SK-N-SH (cell line): ENCODE results near the gene AUH. TPM values are rescaled to one million over a fixed set of nuclear protein-coding genes. Genes with fewer than 3 reads are reported as not detected.

Experiments
- CTCF ChIA-PET: fragments of 300-600, 350-600 bp; formaldehyde crosslinking; extraction: SDS; loops from one replicate; lab custom pipeline; 2021; lab: Yijun Ruan, JAX
- POLR2A ChIA-PET: fragments of 350-600 bp; sonication (Branson Sonifier 250); formaldehyde crosslinking; extraction: SDS; loops from one replicate; lab custom pipeline; 2020; ENCODE audit warnings: antibody characterized with exemption, inconsistent platforms; lab: Yijun Ruan, JAX
- DNase-seq: peaks from one replicate; pipeline ENCODE4 v3.0.0; 2012
- H2AFZ ChIP-seq: fragments of 200-600 bp; sonication (generic); 2 replicates; pipeline ENCODE4 v1.8.1; 2016; ENCODE audit warnings: antibody characterized with exemption, mild to moderate bottlenecking, low read depth
- H3F3A ChIP-seq: fragments of 200-600 bp; sonication (generic); replicated peaks from 2 replicates; pipeline ENCODE3; 2016; ENCODE audit warnings: antibody characterized with exemption, mild to moderate bottlenecking; ENCODE audit not compliant: insufficient read depth
- H3K27ac ChIP-seq, 2 experiments: fragments of 200-500 bp in 1 of 2; fragments of 200-600 bp in 1 of 2; sonication (Bioruptor generic) in 1 of 2; sonication (generic), shearing (Covaris generic) in 1 of 2; 2 replicates each; pipeline versions ENCODE4 v1.5.1 to v1.6.1; 2014 to 2016; ENCODE audit warnings: low read depth in 2 of 2, inconsistent platforms in 1 of 2, low read length in 1 of 2, mild to moderate bottlenecking in 1 of 2, mixed read lengths in 1 of 2
- H3K27me3 ChIP-seq: fragments of 200-600 bp; sonication (generic), shearing (Covaris generic); 2 replicates; pipeline ENCODE4 v1.6.1; 2016; ENCODE audit warnings: mixed run types; ENCODE audit not compliant: insufficient read depth
- H3K36me3 ChIP-seq, 2 experiments: fragments of 200-500 bp in 1 of 2; fragments of 200-600 bp in 1 of 2; sonication (Bioruptor generic) in 1 of 2; sonication (generic) in 1 of 2; replicated peaks in 1 of 2; 2 replicates each; pipeline versions ENCODE3 to v1.5.1; 2014 to 2016; ENCODE audit warnings: low read length in 1 of 2, mild to moderate bottlenecking in 1 of 2; ENCODE audit not compliant: insufficient read depth in 2 of 2, control insufficient read depth in 1 of 2
- H3K4me1 ChIP-seq, 2 experiments: fragments of 200-500 bp in 1 of 2; fragments of 200-600 bp in 1 of 2; sonication (Bioruptor generic) in 1 of 2; sonication (generic), shearing (Covaris generic) in 1 of 2; 2 replicates each; pipeline versions ENCODE4 v1.5.1 to v1.6.1; 2014 to 2016; ENCODE audit warnings: low read depth in 1 of 2, low read length in 1 of 2, mixed run types in 1 of 2; ENCODE audit not compliant: insufficient read depth in 2 of 2, control insufficient read depth in 1 of 2
- H3K4me2 ChIP-seq: fragments of 200-600 bp; sonication (generic), shearing (Covaris generic); 2 replicates; pipeline ENCODE4 v1.6.1; 2017; ENCODE audit warnings: mixed run types
- H3K4me3 ChIP-seq, 2 experiments: fragments of 200-500 bp in 1 of 2; fragments of 200-600 bp in 1 of 2; sonication (Bioruptor generic) in 1 of 2; sonication (generic), shearing (Covaris generic) in 1 of 2; 2 replicates each; pipeline versions ENCODE4 v1.5.1 to v1.8.1; 2014 to 2016; ENCODE audit warnings: low read depth in 2 of 2, inconsistent platforms in 1 of 2, low read length in 1 of 2, mild to moderate bottlenecking in 1 of 2, mixed read lengths in 1 of 2, moderate library complexity in 1 of 2
- H3K79me2 ChIP-seq: fragments of 200-600 bp; sonication (generic); 2 replicates; pipeline ENCODE4 v1.8.1; 2017; ENCODE audit warnings: mild to moderate bottlenecking; ENCODE audit not compliant: insufficient read depth
- H3K9ac ChIP-seq: fragments of 200-600 bp; sonication (generic); 2 replicates; pipeline ENCODE4 v1.6.1; 2017; ENCODE audit warnings: mixed run types
- H3K9me2 ChIP-seq: fragments of 200-600 bp; sonication (generic); 2 replicates; pipeline ENCODE4 v1.6.1; 2017; ENCODE audit warnings: mixed run types
- H3K9me3 ChIP-seq: fragments of 200-600 bp; sonication (generic); 2 replicates; pipeline ENCODE4 v1.6.1; 2017; ENCODE audit warnings: mixed run types, mild to moderate bottlenecking, moderate library complexity
- H4K20me1 ChIP-seq: fragments of 200-600 bp; sonication (generic); 2 replicates; pipeline ENCODE4 v1.6.1; 2017; ENCODE audit warnings: mild to moderate bottlenecking, mixed run types; ENCODE audit not compliant: insufficient read depth
- CHD2 ChIP-seq: fragments of 150-350 bp; IDR thresholded peaks from 2 replicates; pipeline ENCODE4 v1.6.1; 2018; ENCODE audit warnings: low read length; ENCODE audit not compliant: partially characterized antibody
- ELF1 ChIP-seq: IDR thresholded peaks from 2 replicates; pipeline ENCODE4 v1.4.0; 2012
- EP300 ChIP-seq, 2 experiments: IDR thresholded peaks; 2 replicates each; pipeline versions ENCODE4 v1.4.0 to v1.6.1; 2012; ENCODE audit warnings: borderline replicate concordance in 1 of 2, low read depth in 1 of 2, low read length in 1 of 2
- EZH2phosphoT487 ChIP-seq: fragments of 200-600 bp; sonication (generic); IDR thresholded peaks from 2 replicates; pipeline ENCODE4 v1.6.1; 2017; ENCODE audit warnings: low read depth, mixed run types, mild to moderate bottlenecking, antibody characterized with exemption, moderate library complexity, borderline replicate concordance
- FOSL2 ChIP-seq: IDR thresholded peaks from 2 replicates; pipeline ENCODE4 v1.4.0; 2012; ENCODE audit warnings: low read depth, mild to moderate bottlenecking, moderate library complexity, borderline replicate concordance
- FOXJ3 ChIP-seq: sonication (generic); formaldehyde crosslinking; IDR thresholded peaks from 2 replicates; pipeline ENCODE4 v1.5.1; 2020; ENCODE audit warnings: mild to moderate bottlenecking, missing genetic modification reagents
- FOXM1 ChIP-seq: IDR thresholded peaks from 2 replicates; pipeline ENCODE4 v1.4.0; 2012; ENCODE audit warnings: low read depth, mild to moderate bottlenecking
- GABPA ChIP-seq: IDR thresholded peaks from 2 replicates; pipeline ENCODE4 v1.4.0; 2012; ENCODE audit warnings: low read depth, mild to moderate bottlenecking
- JUND ChIP-seq: IDR thresholded peaks from 2 replicates; pipeline ENCODE4 v1.4.0; 2012
- MXI1 ChIP-seq: IDR thresholded peaks from 2 replicates; pipeline ENCODE4 v1.6.1; 2012; ENCODE audit warnings: mild to moderate bottlenecking, low read depth, low read length, improper control_type of control experiment
- NFIC ChIP-seq: IDR thresholded peaks from 2 replicates; pipeline ENCODE4 v1.4.0; 2012; ENCODE audit warnings: borderline replicate concordance
- POLR2AphosphoS5 ChIP-seq: IDR thresholded peaks from 2 replicates; pipeline ENCODE4 v1.6.1; 2012; ENCODE audit warnings: low read depth, low read length
- RAD21 ChIP-seq: IDR thresholded peaks from 2 replicates; pipeline ENCODE4 v1.6.1; 2012; ENCODE audit warnings: mild to moderate bottlenecking, low read length
- RCOR1 ChIP-seq: fragments of 150-350 bp; IDR thresholded peaks from 2 replicates; pipeline ENCODE4 v1.6.1; 2017; ENCODE audit warnings: antibody characterized with exemption, low read length
- SIN3A ChIP-seq: IDR thresholded peaks from 2 replicates; pipeline ENCODE4 v1.6.1; 2012; ENCODE audit warnings: low read depth, mild to moderate bottlenecking, low read length, moderate library complexity, borderline replicate concordance
- USF2 ChIP-seq: fragments of 150-350 bp; IDR thresholded peaks from 2 replicates; pipeline ENCODE4 v1.6.1; 2017; ENCODE audit warnings: antibody characterized with exemption, low read length, low read depth, borderline replicate concordance
- ZBTB33 ChIP-seq: IDR thresholded peaks from 2 replicates; pipeline ENCODE4 v1.4.0; 2012; ENCODE audit warnings: low read depth, borderline replicate concordance
- WGBS: methylation state at CpG from one replicate; pipeline ENCODE4 v1.1.6; 2017; ENCODE audit warnings: low lambda C conversion rate; 5-methylcytosine and 5-hydroxymethylcytosine counted together
- polyA plus RNA-seq, 3 experiments: library from polyadenylated mRNA; depleted of rRNA; stranded (reverse); fragments of >200 nt; gene quantifications; 2 replicates each; pipeline ENCODE4 v1.2.3, GENCODE V29; 2012
- TF ChIP-seq, protein P1 (sequence below): IDR thresholded peaks from 2 replicates; pipeline ENCODE4 v1.6.1; 2012; ENCODE audit warnings: mild to moderate bottlenecking, low read depth, low read length, moderate library complexity
- TF ChIP-seq, protein P2 (sequence below): IDR thresholded peaks from 2 replicates; pipeline ENCODE4; 2012
- TF ChIP-seq, protein P3 (sequence below): IDR thresholded peaks from 2 replicates; pipeline ENCODE4 v1.4.0; 2012; ENCODE audit warnings: low read depth, borderline replicate concordance

The AUH gene
- polyA plus RNA-seq, 1 of the 3 experiments (the other 2 are of a cell fraction): 7.6 TPM

- H4K20me1 ChIP-seq: no peaks in the 10 kb centered on the region
- no peak overlapping the region for H2AFZ ChIP-seq
- H3K36me3 ChIP-seq: no peaks in the 10 kb centered on the region
- no peaks in the 10 kb centered on the region for H3K9me3 ChIP-seq
- no peak overlapping the region for H3K4me2 ChIP-seq
- H3K79me2 ChIP-seq: no peaks in the 10 kb centered on the region
- H3K4me3 ChIP-seq: no peak overlapping the region
- no peaks in the 10 kb centered on the region for H3K4me1 ChIP-seq
- no peak for DNase-seq
- no peaks in the 10 kb centered on the region for H3K27me3 ChIP-seq
- POLR2A ChIA-PET: no interaction called here
- TF ChIP-seq CHD2: no peak
- TF ChIP-seq MXI1: no peak
- TF ChIP-seq, protein P1, sequence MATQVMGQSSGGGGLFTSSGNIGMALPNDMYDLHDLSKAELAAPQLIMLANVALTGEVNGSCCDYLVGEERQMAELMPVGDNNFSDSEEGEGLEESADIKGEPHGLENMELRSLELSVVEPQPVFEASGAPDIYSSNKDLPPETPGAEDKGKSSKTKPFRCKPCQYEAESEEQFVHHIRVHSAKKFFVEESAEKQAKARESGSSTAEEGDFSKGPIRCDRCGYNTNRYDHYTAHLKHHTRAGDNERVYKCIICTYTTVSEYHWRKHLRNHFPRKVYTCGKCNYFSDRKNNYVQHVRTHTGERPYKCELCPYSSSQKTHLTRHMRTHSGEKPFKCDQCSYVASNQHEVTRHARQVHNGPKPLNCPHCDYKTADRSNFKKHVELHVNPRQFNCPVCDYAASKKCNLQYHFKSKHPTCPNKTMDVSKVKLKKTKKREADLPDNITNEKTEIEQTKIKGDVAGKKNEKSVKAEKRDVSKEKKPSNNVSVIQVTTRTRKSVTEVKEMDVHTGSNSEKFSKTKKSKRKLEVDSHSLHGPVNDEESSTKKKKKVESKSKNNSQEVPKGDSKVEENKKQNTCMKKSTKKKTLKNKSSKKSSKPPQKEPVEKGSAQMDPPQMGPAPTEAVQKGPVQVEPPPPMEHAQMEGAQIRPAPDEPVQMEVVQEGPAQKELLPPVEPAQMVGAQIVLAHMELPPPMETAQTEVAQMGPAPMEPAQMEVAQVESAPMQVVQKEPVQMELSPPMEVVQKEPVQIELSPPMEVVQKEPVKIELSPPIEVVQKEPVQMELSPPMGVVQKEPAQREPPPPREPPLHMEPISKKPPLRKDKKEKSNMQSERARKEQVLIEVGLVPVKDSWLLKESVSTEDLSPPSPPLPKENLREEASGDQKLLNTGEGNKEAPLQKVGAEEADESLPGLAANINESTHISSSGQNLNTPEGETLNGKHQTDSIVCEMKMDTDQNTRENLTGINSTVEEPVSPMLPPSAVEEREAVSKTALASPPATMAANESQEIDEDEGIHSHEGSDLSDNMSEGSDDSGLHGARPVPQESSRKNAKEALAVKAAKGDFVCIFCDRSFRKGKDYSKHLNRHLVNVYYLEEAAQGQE: peak; percentile 91
- TF ChIP-seq, all 33 proteins: peak for 1
- 69% methylated on average over 2 of the region's 2 CpGs for WGBS
- Histone ChIP-seq H3K9me2 (no peaks in the 10 kb centered on the region), H3K27ac (no peak overlapping the region), H3F3A (no peaks in the 10 kb centered on the region), H3K9ac (no peak overlapping the region)
- CTCF ChIA-PET: no interaction called here
Measured at GRCh38 chr9:91234523-91234922, 127.2 kb downstream of the AUH start.

DNA sequence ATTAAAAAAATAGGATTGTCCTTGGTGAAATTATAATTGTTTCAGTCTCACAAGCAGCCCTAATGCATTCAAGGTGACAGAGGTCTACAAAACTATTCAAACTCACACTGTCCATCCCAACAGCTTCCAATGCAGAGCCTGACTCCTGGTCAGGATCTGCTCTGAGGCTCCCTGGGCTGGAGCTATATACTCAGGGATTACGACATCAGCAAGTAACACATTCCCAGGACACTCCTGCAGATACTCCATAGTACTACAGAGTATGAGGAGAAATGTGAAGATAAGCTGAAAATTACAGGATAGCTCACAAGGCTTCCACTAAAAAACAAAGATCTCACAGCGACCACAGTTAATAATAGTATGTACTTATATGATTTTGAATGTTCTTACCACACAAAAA lies 130.1 kb downstream of the AUH start:
- no peak overlapping the region for H3K27ac ChIP-seq
- H3K4me1 ChIP-seq: no peaks in the 10 kb centered on the region
- no peaks in the 10 kb centered on the region for H3K27me3 ChIP-seq
- H3K4me2 ChIP-seq: no peak overlapping the region
- no peaks in the 10 kb centered on the region for H3K36me3 ChIP-seq
- H3K9ac ChIP-seq: no peak overlapping the region
- POLR2A ChIA-PET: no interaction called here
- H3K79me2 ChIP-seq: no peaks in the 10 kb centered on the region
- no peaks in the 10 kb centered on the region for H3K9me2 ChIP-seq
- CTCF ChIA-PET: no interaction called here
- H3K9me3 ChIP-seq: no peaks in the 10 kb centered on the region
- no peaks in the 10 kb centered on the region for H4K20me1 ChIP-seq
- WGBS: 90% methylated on average over 2 of the region's 2 CpGs
- no peak overlapping the region for H2AFZ ChIP-seq
- no peak overlapping the region for H3K4me3 ChIP-seq
- no peaks in the 10 kb centered on the region for H3F3A ChIP-seq
- TF ChIP-seq ELF1 (no peak), EP300 (IDR thresholded peaks at IDR 0.05; ENCODE audit: borderline replicate concordance in 1 of 2, low read depth in 1 of 2, low read length in 1 of 2) (no peak), FOSL2 (no peak), POLR2AphosphoS5 (no peak), RCOR1 (no peak), SIN3A (no peak), NFIC (no peak), EZH2phosphoT487 (no peak), USF2 (no peak), MXI1 (no peak), FOXJ3 (CRISPR knock-in tag) (no peak), CHD2 (no peak), GABPA (no peak), JUND (no peak), RAD21 (no peak), FOXM1 (no peak), ZBTB33 (no peak)
- TF ChIP-seq, protein P2, sequence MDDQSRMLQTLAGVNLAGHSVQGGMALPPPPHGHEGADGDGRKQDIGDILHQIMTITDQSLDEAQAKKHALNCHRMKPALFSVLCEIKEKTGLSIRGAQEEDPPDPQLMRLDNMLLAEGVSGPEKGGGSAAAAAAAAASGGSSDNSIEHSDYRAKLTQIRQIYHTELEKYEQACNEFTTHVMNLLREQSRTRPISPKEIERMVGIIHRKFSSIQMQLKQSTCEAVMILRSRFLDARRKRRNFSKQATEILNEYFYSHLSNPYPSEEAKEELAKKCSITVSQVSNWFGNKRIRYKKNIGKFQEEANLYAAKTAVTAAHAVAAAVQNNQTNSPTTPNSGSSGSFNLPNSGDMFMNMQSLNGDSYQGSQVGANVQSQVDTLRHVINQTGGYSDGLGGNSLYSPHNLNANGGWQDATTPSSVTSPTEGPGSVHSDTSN: no peak
- TF ChIP-seq, protein P3, sequence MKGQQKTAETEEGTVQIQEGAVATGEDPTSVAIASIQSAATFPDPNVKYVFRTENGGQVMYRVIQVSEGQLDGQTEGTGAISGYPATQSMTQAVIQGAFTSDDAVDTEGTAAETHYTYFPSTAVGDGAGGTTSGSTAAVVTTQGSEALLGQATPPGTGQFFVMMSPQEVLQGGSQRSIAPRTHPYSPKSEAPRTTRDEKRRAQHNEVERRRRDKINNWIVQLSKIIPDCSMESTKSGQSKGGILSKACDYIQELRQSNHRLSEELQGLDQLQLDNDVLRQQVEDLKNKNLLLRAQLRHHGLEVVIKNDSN: no peak
- DNase-seq: no peak
